Thyroid gland (tissue), 4 donors: ENCODE data around the gene DNASE2.

ENCODE experiments used
- CTCF ChIP-seq, 6 experiments: fragments of 200-600 bp in 3 of 6; fragments of 450-650 bp in 3 of 6; sonication (generic) in 3 of 6; IDR thresholded peaks; one replicate each; pipeline ENCODE4 v1.5.1; 2016 to 2019; ENCODE audit warnings: antibody characterized with exemption in 6 of 6, mild to moderate bottlenecking in 2 of 6, inconsistent platforms in 1 of 6, moderate library complexity in 1 of 6
- POLR2A ChIP-seq, 2 donors: fragments of 450-650 bp; IDR thresholded peaks; one replicate each; pipeline ENCODE4 v1.6.1; 2017; ENCODE audit warnings: antibody characterized with exemption in 2 of 2, mild to moderate bottlenecking in 2 of 2, moderate library complexity in 1 of 2

GRCh38 chr19:12834976-12835757 lies 46.1 kb downstream of the DNASE2 start:
- TF ChIP-seq CTCF (IDR thresholded peaks at IDR 0.05) (no peak), POLR2A (IDR thresholded peaks at IDR 0.05) (no peak)
